ENCODE data around the gene RAVER2. TPM values are rescaled to one million over a fixed set of nuclear protein-coding genes. Genes with fewer than 3 reads are reported as not detected.
"Not testable (repeated sequence)": the region's sequence is repeated elsewhere in the genome, so short reads cannot be mapped to it uniquely, and the experiment has no call there.

Gene RAVER2
- total RNA-seq, 1 experiment from 2014 or later, result 12.4 TPM

GRCh38 chr1:64814427-64814826 is 69.6 kb downstream of the RAVER2 start:
- H3K9me2 ChIP-seq (ENCODE audit: insufficient read depth), result no peaks in the 10 kb centered on the region; the same call in 1 of the 2 replicates
- CTCF ChIA-PET, result no interaction called here
- H3F3A ChIP-seq (ENCODE audit: insufficient read depth, low read depth), result no peaks in the 10 kb centered on the region
- no peak overlapping the region for H3K4me3 ChIP-seq
- H3K27me3 ChIP-seq (ENCODE audit: insufficient read depth, low read depth), result no peaks in the 10 kb centered on the region
- no peaks in the 10 kb centered on the region for H4K20me1 ChIP-seq (ENCODE audit: insufficient read depth)
- no TSS peak for BruUV-seq (replicated peaks)
- no peaks in the 10 kb centered on the region for H3K79me2 ChIP-seq (ENCODE audit: low read depth)
- H3K4me2 ChIP-seq, result no peak overlapping the region
- DNase-seq, result no peak
- TF ChIP-seq CTCF (conservative IDR thresholded peaks at IDR 0.05) (no peak), EZH2 (IDR thresholded peaks at IDR 0.05; ENCODE audit: low read depth) (no peak)
- H2AFZ ChIP-seq, result no peak overlapping the region
- intact Hi-C loops (cut with micrococcal nuclease; ENCODE audit: unreplicated experiment), result no loop called here
- H3K9me3 ChIP-seq (ENCODE audit: insufficient read depth, low read depth), result no peaks in the 10 kb centered on the region
- H3K36me3 ChIP-seq (ENCODE audit: low read depth), result no peaks in the 10 kb centered on the region
- POLR2A ChIA-PET (ENCODE audit: unreplicated experiment), result no interaction called here
- no peak overlapping the region for H3K27ac ChIP-seq
- no peaks in the 10 kb centered on the region for H3K4me1 ChIP-seq (replicated peaks; ENCODE audit: insufficient read depth)

GRCh38 chr1:64817364-64817763 is 72.5 kb downstream of the RAVER2 start:
- H3K36me3 ChIP-seq (ENCODE audit: low read depth); BruUV-seq (replicated peaks); H3K4me2 ChIP-seq; H3K9me3 ChIP-seq (ENCODE audit: insufficient read depth, low read depth); H3K79me2 ChIP-seq (ENCODE audit: low read depth); H3F3A ChIP-seq (ENCODE audit: insufficient read depth, low read depth); H3K9me2 ChIP-seq (ENCODE audit: insufficient read depth); POLR2A ChIA-PET (ENCODE audit: unreplicated experiment); intact Hi-C loops (cut with micrococcal nuclease; ENCODE audit: unreplicated experiment); H4K20me1 ChIP-seq (ENCODE audit: insufficient read depth); DNase-seq; H3K4me1 ChIP-seq (replicated peaks; ENCODE audit: insufficient read depth); H3K4me3 ChIP-seq; CTCF ChIA-PET; H3K27me3 ChIP-seq (ENCODE audit: insufficient read depth, low read depth); H2AFZ ChIP-seq; H3K27ac ChIP-seq: not testable (repeated sequence)

DNA sequence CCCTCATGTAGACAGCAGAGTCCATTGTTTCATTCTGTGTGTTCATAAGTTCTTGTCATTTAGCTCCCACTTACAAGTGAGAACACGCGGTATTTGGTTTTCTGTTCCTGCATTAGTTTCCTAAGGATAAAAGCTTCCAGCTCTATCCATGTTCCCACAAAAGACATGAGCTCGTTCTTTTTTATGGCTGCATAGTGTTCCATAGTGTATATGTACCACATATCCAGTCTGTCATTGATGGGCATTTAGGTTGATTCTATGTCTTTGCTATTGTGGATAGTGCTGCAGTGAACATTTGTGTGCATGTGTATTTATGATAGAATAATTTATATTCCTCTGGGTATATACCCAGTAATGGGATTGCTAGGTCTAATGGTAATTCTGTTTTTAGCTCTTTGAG is 75.7 kb downstream of the RAVER2 start:
- H3K9me2 ChIP-seq (ENCODE audit: insufficient read depth); H2AFZ ChIP-seq; H3K4me3 ChIP-seq; H4K20me1 ChIP-seq (ENCODE audit: insufficient read depth); H3K27ac ChIP-seq; H3K4me1 ChIP-seq (replicated peaks; ENCODE audit: insufficient read depth); DNase-seq; CTCF ChIA-PET; BruUV-seq (replicated peaks); H3K9me3 ChIP-seq (ENCODE audit: insufficient read depth, low read depth); H3K79me2 ChIP-seq (ENCODE audit: low read depth); H3K27me3 ChIP-seq (ENCODE audit: insufficient read depth, low read depth); H3K36me3 ChIP-seq (ENCODE audit: low read depth); POLR2A ChIA-PET (ENCODE audit: unreplicated experiment); H3F3A ChIP-seq (ENCODE audit: insufficient read depth, low read depth); H3K4me2 ChIP-seq: not testable (repeated sequence)
- intact Hi-C loops (cut with micrococcal nuclease; ENCODE audit: unreplicated experiment), result loop anchor here (5.0 kb wide), 4 partner anchors 73 to 1203 kb away; partner anchors contain the start of gene RAVER2

DNA sequence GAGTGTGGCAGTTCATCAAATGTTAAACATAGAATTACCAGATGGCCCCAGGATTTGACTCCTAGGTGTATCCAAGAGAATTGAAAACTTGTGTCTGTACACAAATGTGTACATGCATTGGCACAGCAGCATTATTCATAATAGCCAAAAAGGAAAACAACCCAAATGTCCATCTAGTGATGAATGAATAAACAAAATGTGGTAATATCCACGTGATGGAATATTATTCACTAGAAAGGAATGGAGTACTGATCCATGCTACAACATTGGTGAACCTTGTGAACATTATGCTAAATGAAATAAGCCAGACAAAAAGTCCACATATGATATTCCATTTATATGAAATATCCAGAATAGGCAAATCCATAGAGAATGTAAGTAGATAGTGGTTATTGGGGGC is 77.7 kb downstream of the RAVER2 start:
- ChIA-PET CTCF (no interaction called here), POLR2A (ENCODE audit: unreplicated experiment) (no interaction called here)
- no peak overlapping the region for H3K4me3 ChIP-seq
- no peaks in the 10 kb centered on the region; the same call in 1 of the 2 replicates for H3F3A ChIP-seq (ENCODE audit: insufficient read depth, low read depth)
- TF ChIP-seq EZH2 (IDR thresholded peaks at IDR 0.05; ENCODE audit: low read depth) (no peak), CTCF (conservative IDR thresholded peaks at IDR 0.05) (no peak)
- H2AFZ ChIP-seq, result no peak overlapping the region
- no peaks in the 10 kb centered on the region for H3K27me3 ChIP-seq (ENCODE audit: insufficient read depth, low read depth)
- H3K4me2 ChIP-seq, result no peak overlapping the region
- no peak for DNase-seq
- no peaks in the 10 kb centered on the region for H4K20me1 ChIP-seq (ENCODE audit: insufficient read depth)
- no peak overlapping the region for H3K27ac ChIP-seq
- intact Hi-C loops (cut with micrococcal nuclease; ENCODE audit: unreplicated experiment), result loop anchor here (5.0 kb wide), 4 partner anchors 75 to 1205 kb away; partner anchors contain the start of gene RAVER2
- BruUV-seq (replicated peaks), result no TSS peak
- H3K9me3 ChIP-seq (ENCODE audit: insufficient read depth, low read depth), result no peaks in the 10 kb centered on the region
- H3K4me1 ChIP-seq (replicated peaks; ENCODE audit: insufficient read depth), result no peaks in the 10 kb centered on the region
- no peaks in the 10 kb centered on the region for H3K36me3 ChIP-seq (ENCODE audit: low read depth)
- H3K79me2 ChIP-seq (ENCODE audit: low read depth), result no peaks in the 10 kb centered on the region
- H3K9me2 ChIP-seq (ENCODE audit: insufficient read depth), result no peaks in the 10 kb centered on the region

Measured in PC-9 (cell line).